HG03060 (cell line): Measurements from ENCODE around the gene NAB1.

Experiments
- ATAC-seq: cut with Tn5 transposase; IDR thresholded peaks from one replicate; pipeline ENCODE4 v1.9.1; 2021; ENCODE audit warnings: low read depth, moderate number of reproducible peaks; ENCODE audit not compliant: unreplicated experiment

Gene NAB1

DNA sequence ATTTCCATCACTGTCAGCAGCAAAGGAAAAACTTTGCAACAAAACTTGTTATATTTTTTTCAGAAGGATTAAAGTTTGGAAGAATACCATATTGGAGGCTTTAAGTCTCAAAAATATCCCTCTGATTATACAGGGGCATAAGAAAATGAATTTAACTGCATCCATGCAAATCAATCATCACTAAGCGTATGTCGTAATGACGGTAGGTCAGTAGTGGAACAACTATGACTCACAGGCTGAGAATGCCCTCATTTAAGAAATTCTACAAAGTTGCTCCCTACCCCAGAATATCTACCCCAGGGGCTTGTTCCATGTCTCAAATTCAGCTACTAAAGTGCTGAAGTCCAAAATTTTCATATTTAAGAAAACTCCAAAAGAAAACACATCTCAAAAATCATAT lies 12.5 kb upstream of the NAB1 start:
- no peak for ATAC-seq

DNA sequence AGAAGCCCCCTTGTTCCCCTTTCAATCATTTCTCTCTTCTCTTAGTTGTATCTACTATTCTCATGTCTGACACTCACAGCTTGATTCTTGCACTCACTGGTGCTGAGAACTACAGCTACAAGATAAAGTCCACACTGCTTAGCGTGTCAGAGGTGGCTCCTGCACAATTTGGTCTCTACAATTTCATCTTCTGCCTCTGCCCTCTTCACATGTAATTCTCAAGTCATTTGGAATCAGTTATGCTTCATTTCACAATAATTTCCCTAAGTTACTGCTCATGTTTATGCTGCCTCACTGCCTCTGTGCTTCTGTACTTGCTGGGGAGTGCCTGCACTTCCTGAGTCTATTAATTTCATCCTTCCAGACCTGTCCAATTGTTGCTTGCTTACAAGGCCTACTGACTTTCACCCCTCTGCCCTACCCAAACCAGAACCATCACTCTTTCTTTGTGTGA lies 11.6 kb upstream of the NAB1 start:
- ATAC-seq, result no peak

DNA sequence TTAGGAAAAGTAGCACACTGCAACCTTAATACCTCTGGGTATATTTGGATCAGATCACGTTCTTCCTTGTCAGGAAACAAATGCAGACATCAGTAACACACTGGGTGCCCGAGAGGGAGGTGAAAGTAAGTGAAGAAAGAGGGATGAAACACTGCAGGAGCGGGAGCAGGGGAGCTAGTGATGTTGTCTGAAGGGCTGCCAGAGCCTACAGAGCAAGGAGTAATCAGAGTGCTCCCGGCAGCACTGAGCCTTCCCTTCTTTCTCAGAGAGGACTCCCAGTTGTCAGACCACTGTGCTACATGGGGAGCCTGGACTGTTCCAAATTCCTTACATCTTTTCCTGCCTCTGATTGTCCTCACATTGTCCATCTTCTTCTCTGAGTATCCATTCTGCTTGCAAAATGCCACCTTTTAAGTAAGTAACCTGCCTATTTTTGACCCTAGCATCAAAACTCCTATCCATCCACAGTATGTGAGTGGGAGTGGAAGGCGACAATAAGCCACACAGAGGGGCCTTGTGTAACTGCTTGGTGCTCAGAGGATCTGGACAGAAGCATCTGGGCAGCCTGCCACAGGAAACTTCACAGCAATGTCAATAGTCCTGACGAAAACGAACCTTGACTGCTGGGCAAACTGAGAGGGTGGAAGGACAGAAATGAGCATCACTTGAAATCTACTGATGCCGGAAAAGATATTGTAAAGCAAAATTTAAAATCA lies 10.8 kb upstream of the NAB1 start:
- no peak for ATAC-seq

DNA sequence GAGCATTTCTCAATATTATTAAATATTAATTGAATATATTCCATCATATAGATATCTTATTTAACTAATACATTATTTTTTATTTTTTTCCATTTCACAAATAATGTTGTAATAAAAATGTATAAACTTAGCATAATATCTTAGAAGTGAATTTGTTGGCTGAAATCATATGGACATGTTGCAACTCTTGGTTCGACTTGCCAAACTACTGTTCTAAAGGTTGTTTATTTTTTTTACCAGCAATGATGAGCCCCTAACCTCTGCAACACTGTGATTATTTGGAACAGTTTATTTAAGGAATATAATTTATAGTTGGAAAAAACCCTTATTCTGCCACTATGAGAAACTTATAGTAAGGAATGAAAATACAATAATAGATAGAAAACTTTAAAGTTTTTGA lies 8.8 kb upstream of the NAB1 start:
- no peak for ATAC-seq

DNA sequence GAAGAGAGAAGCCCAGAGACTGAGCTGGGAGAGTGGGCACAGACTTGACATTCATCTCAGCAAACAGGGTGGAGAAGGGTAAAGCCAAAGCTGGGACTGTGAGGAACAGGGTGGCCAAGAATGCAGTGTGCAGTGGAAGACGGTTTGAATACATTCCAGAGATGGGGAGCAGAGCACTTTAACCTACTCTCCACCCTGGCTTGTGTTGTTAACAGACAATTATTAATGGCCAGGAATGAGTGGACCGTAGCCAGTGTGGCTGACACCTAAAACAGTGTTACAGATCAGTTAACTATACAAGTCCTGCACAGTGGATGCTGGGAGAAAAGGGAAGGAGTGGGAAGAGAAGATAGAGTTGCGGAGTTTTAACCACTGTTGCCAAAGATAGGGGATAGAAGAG lies 7.4 kb upstream of the NAB1 start:
- no peak for ATAC-seq

DNA sequence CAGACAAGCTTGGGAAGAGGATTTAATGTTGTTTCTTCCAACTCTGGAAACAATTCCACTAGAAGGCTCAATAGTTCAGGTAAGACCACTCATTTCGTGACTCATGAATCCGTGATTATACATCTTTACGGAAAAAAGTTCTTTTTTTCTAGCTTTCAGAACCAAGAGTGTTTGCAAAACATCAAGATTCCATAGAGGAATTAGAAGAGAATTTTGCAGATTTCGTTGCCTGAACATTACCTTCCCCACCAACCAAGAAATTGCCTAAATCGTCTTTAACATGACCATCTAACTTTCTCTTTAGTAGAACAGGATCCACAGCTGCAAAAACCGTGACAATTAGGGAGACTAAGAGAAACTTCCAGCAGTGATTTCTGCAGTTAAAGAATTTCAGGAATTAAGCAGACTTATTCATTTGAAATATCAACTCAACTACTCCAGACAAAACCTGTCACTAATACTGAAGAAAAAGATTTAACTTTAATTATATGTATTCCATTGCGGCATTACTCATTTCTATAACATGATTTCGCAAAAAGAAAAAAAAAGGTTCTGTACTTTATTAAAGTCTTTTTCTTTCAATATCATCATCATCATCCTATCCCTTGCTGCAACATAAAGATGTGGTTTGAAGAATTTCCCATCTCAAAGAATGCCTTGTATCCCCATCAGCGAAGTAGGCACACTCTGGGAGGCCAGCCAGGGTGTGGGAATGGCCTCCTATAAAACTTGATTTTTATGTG lies 1.9 kb upstream of the NAB1 start:
- ATAC-seq, result no peak

DNA sequence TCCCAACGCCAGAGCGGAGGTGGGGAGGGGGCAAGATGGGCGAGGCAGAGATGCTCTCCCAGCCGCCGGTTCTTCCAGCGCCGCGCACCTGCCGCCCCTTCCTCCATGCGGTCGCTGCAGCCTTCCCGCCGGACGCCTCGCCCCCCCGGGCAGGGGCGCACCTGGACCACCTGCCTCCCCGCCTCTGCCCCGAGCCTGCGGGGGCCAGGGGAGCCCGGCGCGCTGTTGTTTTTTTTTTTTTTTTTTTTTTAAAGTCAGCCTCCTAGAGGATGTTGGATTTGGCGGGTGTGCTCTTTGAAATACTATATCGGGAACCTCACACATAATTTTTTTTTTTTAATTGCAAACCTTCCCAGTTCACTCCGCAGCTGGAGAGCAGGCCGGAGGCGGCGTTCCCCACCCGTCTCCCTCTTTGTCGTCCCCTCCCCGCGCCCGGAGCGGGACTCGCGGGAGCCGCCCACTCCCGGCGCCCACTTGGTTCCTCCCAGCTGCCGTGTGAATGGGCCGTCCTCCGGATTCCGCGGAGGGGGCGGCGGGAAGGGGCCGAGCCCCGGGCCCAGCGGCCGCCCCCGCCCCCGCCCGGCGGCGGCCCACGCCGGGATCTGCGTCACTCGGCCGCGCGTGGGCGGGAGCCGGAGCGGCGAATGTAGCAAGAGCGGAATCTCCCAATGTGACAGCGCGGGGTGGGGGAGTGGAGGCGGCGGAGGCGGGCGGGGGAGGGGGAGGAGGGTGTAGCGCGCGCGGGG lies 421 bp upstream of the NAB1 start:
- ATAC-seq, result no peak

DNA sequence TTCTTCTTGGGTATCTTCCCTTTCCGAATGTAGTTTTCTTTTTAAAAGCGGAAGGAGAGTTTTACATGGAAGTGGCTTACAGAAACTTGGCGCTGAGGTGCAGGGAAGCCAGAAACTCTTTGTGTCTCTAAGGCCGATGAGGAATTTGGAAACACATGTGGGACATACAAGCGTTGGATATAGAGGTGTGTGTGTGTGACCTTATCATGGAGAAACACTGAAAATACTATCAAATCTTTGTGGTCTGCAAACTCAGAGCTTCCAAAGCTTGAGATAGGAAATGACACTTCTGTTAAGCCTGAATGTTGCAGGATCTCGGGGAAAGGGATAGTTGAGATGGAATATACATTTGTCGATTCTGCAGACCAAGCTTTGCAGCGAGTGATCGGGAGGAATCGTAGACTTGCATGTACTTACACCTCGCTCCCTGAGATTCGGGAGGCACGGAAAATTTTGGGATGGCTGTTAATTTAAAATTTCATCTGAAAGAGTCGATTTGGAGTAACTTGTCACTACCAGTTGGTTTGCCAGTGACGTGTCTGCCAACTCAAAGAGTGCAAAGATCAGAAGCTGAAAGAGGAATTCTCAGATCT lies 1.0 kb downstream of the NAB1 start:
- no peak for ATAC-seq

DNA sequence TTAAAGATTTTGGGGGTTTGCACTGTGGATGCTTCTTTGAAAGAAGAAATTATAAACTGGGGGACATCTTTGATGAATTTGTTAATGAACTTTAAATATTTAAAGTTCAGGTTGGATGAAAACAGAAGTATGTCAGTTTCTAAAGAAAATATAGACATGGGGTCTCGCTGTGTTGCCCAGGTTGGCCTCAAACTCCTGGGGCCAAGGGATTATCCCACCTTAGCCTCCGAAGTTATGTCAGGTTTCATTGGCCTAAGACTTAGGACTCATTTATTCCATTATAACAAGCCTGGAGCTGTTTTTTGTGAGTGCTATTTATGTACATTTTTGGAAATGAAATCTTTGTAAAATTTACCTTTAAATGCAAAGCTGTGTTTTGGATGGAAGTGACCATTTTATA lies 2.5 kb downstream of the NAB1 start:
- ATAC-seq, result no peak

DNA sequence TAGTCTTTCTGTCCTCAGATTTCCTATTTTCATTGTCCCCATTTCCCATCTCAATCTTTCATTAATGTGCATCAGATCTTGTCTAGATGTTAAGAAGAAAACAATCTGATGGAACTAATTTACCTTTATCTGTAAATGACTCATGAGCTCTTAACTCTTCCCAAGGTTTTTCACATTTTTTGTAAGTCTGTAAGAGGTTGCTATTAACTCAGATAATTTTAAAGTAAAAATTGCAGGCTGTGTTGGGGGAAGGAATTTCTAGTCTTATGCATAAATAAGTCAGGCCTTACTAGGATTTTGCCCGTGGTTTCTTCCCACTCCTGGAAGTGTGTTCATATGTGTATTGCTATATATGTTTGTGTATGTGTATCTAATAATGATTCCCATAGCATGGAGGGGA lies 4.3 kb downstream of the NAB1 start:
- ATAC-seq, result no peak

DNA sequence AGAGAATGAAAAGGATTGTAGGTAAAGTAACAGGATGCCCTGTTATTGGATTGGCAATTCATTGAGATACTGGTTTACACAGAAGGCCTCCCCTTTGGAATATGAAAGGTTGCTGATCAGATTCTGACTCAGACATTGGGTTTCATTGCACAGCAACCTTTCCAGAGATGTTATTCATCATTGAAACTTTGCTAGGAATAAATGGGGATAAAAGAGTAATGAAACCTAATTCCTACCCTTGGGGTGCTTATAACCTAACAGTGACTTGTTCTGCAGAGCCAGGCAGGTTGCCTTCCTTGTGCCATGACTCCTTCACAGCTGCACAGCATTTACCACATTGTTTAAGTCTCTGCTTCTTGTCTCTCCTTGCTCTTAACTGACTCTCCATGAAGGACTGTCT lies 5.0 kb downstream of the NAB1 start:
- no peak for ATAC-seq

DNA sequence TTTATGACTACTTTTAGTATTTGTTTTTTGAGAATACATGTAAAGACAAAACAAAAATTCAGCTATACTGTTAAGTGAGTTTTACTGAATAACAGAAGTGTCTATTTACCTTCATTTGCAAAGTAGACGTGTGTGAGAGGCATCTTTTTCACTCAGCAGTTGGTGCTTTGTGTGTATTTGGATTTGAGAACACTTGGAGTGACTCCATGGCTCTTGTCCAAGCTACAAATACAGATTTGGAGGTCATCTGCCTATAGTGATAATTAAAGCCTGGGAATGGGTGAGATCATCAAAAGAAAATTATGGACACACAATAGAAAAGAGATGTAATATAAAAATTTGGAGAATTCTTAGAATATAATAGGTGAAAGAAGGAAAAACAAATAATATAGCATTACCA lies 6.2 kb downstream of the NAB1 start:
- ATAC-seq, result no peak

DNA sequence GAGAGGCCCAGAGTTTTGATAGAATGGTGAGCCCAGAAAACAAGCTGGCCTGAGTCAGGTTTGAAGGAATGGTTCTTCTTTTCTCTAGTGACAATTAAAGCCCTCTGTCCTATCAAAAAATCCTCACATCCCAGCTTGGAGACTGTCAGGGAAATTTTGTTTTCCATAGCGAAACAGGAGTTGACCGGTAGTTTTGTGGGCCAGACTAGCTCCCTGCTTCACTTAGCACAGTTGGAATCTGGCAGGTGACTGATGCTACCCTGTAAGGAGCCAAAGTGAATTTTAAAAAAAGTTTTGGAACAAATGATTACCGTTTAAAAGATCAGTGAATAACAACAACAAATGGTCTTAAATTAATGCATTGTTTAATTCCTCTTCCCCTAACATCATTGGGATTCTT lies 6.7 kb downstream of the NAB1 start:
- no peak for ATAC-seq

DNA sequence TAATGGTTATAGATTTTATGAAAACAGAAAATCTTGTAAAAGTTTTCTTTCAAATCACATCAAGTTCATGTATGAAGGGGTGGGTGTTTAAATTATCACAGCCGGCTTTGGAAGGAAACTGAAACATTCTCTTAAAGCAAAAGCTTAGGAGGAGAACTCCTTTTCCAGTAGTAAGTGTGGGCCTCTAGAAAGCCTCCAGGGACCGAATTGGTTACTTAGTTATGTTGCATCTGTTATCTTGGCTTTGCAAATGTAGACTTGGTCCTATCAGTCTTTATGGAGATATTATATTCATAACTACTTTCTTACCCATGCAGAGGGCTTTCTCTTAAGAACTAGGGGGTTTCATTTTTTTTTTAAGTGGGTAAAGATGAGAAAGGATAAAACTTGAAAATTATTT lies 7.4 kb downstream of the NAB1 start:
- no peak for ATAC-seq

DNA sequence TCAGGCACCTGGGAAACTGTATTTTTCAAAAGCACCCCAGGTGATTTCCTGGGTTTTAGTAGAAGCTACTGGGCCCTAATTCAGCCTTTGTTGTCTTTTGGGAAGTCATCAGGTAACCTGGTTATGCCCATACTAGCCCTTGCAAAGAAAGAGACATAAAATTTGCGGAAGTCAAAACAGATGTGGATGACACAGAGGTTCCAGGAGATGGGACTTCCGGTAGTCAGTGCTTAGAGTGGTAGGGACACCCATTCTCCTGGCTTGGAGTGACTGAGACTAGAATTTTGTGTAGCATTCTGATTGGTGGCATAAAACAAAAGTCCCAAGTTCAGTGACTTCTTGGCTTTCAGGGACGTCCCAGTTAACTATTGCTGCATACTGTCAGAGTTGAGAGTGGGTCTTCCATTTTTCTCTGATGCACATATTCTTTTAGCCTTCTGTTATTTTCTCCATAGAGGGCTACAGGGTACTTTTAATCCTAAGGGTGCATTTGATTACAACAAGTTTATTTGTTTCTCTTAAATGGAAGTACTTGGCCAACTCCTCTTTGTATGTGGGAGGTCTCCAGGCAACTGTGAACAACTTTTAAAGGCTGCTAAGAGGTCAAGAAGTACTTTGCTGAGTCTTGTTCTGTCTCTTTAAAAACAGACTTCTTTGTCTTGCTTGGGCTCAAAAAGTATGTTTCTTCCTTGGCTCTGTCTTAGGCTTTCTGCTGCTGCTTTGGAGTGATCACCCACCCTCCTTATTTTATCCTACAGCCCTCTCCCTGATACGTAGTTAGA lies 8.8 kb downstream of the NAB1 start:
- no peak for ATAC-seq

DNA sequence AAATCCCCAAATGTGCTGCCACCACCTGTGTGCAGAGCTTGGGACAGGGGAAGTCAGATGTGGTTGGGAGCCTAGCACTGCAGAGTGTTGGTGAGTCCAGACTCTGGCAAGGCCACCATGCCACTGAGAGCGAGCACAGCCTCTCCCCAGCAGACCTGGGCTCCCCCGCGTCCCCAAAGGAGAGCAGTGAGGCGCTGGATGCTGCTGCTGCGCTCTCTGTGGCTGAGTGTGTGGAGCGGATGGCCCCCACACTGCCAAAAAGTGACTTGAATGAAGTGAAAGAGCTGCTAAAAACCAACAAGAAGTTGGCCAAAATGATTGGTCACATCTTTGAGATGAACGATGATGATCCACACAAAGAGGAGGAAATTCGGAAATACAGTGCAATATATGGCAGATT lies 10.7 kb downstream of the NAB1 start:
- no peak for ATAC-seq

DNA sequence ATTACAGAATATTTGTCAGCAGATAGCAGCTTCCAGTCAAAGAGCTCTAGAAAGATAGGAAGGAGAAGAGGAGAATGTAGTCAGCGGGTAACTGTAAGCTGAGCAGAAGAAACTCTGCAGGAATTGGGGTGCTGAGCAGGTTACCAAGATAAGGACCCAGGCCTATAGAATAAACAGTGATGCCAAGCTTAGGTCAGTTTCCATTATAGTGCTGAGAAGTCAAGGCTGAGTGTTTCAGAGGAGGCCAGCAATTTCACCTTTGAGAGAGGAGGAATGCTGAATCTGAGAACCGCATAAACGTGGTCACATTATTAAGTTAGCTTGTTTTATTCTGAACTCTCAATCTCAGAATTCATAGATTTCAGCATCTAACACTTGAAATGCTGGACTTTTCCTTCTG lies 13.9 kb downstream of the NAB1 start:
- no peak for ATAC-seq

DNA sequence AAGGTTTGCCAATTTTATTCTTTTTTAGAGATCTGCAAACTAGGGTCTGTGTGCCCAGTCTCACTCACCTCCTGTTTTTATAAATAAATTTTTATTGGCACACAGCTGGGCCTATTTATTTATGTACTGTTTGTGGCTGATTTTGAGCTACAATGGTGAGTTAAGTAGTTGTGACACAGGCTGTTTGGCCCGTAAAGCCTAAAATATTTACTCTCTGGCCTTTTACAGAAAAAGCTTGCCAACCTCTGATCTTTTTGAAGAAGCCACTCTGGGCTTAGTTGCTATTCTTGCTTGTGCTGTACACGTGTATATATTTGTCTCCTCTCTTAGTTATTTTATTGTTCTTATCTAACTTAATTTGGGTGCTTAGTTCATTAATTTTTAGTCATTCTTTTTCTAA lies 14.5 kb downstream of the NAB1 start:
- no peak for ATAC-seq

DNA sequence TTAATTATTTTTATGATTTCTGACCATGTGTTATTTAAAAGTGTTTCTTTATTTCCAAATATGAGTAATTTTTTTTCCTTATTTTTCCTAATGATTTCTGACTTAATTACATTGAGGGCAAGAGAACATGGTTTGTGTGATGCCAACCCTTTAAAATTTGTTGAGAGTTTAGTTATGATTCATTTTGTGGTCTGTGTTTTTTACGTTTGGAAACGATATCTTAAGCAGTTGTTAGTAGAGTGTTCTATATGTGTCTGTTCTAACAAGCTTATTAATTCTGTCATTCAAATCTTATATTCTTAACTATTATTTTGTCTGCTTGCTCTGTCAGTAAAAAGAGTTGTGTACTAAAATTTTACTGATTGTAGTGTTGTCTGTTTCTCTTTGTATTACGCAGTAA lies 15.0 kb downstream of the NAB1 start:
- ATAC-seq, result no peak

DNA sequence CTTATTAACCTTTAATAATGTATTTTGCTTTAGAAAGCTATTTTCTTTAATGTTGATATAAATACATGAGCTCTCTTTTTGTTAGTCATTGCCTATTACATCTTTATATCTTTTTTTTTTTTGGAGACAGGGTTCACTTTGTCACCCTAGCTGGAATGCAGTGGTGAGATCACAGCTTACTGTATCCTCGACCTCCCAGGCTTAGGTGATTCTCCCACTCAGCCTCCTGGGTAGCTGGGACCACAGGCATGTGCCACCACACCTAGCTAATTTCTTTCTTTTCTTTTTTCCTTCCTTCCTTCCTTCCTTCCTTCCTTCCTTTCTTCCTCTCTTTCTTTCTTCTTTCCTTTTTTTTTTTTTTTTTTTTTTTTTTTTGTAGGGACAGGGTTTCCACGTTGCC lies 15.4 kb downstream of the NAB1 start:
- ATAC-seq, result no peak

DNA sequence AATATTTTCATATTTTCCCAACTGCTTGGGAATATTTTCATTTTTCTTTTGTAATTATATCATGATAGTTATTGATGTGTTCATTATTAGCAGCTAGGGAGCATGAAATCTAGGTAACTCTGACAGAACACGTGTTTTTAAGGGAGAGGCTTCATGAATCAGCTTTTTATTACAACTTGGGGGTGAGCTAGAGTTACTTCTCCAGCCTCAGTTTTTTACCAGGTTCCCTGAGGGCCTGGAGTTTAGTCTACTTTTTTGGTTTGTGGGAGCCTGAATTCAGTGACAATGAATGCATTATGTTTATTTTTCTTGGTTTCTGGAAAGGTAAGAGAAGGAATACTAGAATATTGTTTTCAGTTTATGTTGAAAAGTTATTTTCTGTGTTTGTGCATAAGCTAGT lies 18.0 kb downstream of the NAB1 start:
- ATAC-seq, result no peak
